GM12864 (cell line): ENCODE data around the gene RARRES1.

Experiments
- DNase-seq: peaks from one replicate; pipeline ENCODE4 v3.0.0-alpha.2; 2011; ENCODE audit warnings: low read depth
- H3K4me3 ChIP-seq: 2 replicates; pipeline ENCODE4 v1.5.1; 2011; ENCODE audit warnings: mild to moderate bottlenecking, low read depth, low read length, control low read depth
- CTCF ChIP-seq: IDR thresholded peaks from 2 replicates; pipeline ENCODE4 v1.5.1; 2011; ENCODE audit warnings: low read depth, mild to moderate bottlenecking, moderate library complexity, low read length, control low read depth, inconsistent platforms; ENCODE audit errors: missing control alignments

Gene RARRES1

GRCh38 chr3:158750016-158750415, 17.8 kb upstream of the RARRES1 start:
- no peak for TF ChIP-seq CTCF
- no peak overlapping the region for H3K4me3 ChIP-seq
- no peak for DNase-seq

- H3K4me3 ChIP-seq = no peak overlapping the region
- TF ChIP-seq CTCF = no peak
- no peak for DNase-seq
These were observed 17.3 kb upstream of the RARRES1 start for GRCh38 chr3:158749526-158749925.

- no peak for DNase-seq
- no peak overlapping the region for H3K4me3 ChIP-seq
- no peak for TF ChIP-seq CTCF
These were observed 16.1 kb upstream of the RARRES1 start for GRCh38 chr3:158748237-158748828.

- H3K4me3 ChIP-seq = no peak overlapping the region
- no peak for DNase-seq
- no peak for TF ChIP-seq CTCF
These were observed 15.2 kb upstream of the RARRES1 start for GRCh38 chr3:158747417-158747816.

GRCh38 chr3:158745551-158745950, 13.3 kb upstream of the RARRES1 start:
- no peak for TF ChIP-seq CTCF
- DNase-seq = no peak
- no peak overlapping the region for H3K4me3 ChIP-seq

GRCh38 chr3:158744567-158745288, 12.5 kb upstream of the RARRES1 start:
- no peak overlapping the region for H3K4me3 ChIP-seq
- no peak for DNase-seq
- TF ChIP-seq CTCF = no peak
